GM12801 (cell line): ENCODE results near the gene SLC66A1.

ENCODE experiments used
- CTCF ChIP-seq: IDR thresholded peaks from one replicate; pipeline ENCODE4 v1.5.1; 2011; ENCODE audit warnings: control low read depth; ENCODE audit not compliant: insufficient read length; ENCODE audit errors: extremely low read depth

SLC66A1 gene

GRCh38 chr1:19312782-19313635 is 883 bp downstream of the SLC66A1 start:
- TF ChIP-seq CTCF: no peak

GRCh38 chr1:19313636-19313959 is 1.5 kb downstream of the SLC66A1 start:
- no peak for TF ChIP-seq CTCF

- TF ChIP-seq CTCF: no peak
These were observed 2.1 kb downstream of the SLC66A1 start for GRCh38 chr1:19313961-19314882.

GRCh38 chr1:19315378-19316198 is 3.5 kb downstream of the SLC66A1 start:
- TF ChIP-seq CTCF: no peak

- no peak for TF ChIP-seq CTCF
These were observed 5.2 kb downstream of the SLC66A1 start for GRCh38 chr1:19317126-19317910.

GRCh38 chr1:19319196-19319595 is 7.1 kb downstream of the SLC66A1 start:
- no peak for TF ChIP-seq CTCF
